HFFc6 (cell line): ENCODE measurements around the gene GALNT11. TPM values are rescaled to one million over a fixed set of nuclear protein-coding genes. Genes with fewer than 3 reads are reported as not detected.

Source experiments
- DNase-seq: peaks from one replicate; pipeline ENCODE4 v3.0.0-alpha.2; 2018
- H3K27ac Mint-ChIP-seq: 2 replicates; pipeline ENCODE4 v1.8.0; 2020; ENCODE audit warnings: mild to moderate bottlenecking, mixed read lengths
- H3K27me3 Mint-ChIP-seq: 2 replicates; pipeline ENCODE4 v1.8.0; 2021; ENCODE audit warnings: mild to moderate bottlenecking, moderate library complexity, mixed read lengths; ENCODE audit not compliant: insufficient read depth
- H3K36me3 Mint-ChIP-seq: 2 replicates; pipeline ENCODE4 v1.8.0; 2021; ENCODE audit warnings: low read depth, mixed read lengths
- H3K4me1 Mint-ChIP-seq: 2 replicates; pipeline ENCODE4 v1.8.0; 2020; ENCODE audit warnings: low read depth, mixed read lengths
- H3K4me3 Mint-ChIP-seq: 2 replicates; pipeline ENCODE4 v1.8.0; 2020; ENCODE audit warnings: mild to moderate bottlenecking, moderate library complexity, mixed read lengths
- H3K9me3 Mint-ChIP-seq: 2 replicates; pipeline ENCODE4 v1.8.0; 2020; ENCODE audit warnings: mild to moderate bottlenecking, mixed read lengths
- CTCF ChIP-seq: fragments of 200-600 bp; sonication (generic); IDR thresholded peaks from 2 replicates; pipeline ENCODE4 v1.5.0; 2021; ENCODE audit warnings: antibody characterized with exemption, mild to moderate bottlenecking
- total RNA-seq, 6 experiments: library from RNA; stranded (reverse); fragmentation: NEBNext Ultra II Directional; extraction: Animal tissue kit (Norgen Biotek cat#: 25700); gene quantifications; 2 replicates in 1 of 6; 3 replicates in 5 of 6; pipeline ENCODE4 v1.2.3, GENCODE V29; 2021

The GALNT11 gene
- total RNA-seq, 6 experiments from 2014 or later, result 21.8 to 27.7 (median 23.6) TPM

- H3K27ac Mint-ChIP-seq, result no peak overlapping the region
- peaks cover 25% of the 10 kb centered on the region for H3K27me3 Mint-ChIP-seq
- no peaks in the 10 kb centered on the region for H3K9me3 Mint-ChIP-seq
- DNase-seq, result no peak
- H3K36me3 Mint-ChIP-seq, result no peaks in the 10 kb centered on the region
- H3K4me3 Mint-ChIP-seq, result no peak overlapping the region
- no peak for TF ChIP-seq CTCF
- no peaks in the 10 kb centered on the region for H3K4me1 Mint-ChIP-seq
Measured at GRCh38 chr7:151987748-151988529, 37.5 kb upstream of the GALNT11 start.

GRCh38 chr7:151992375-151992774 is 33.1 kb upstream of the GALNT11 start:
- Mint-ChIP-seq H3K27me3 (peaks cover 14% of the 10 kb centered on the region), H3K4me3 (no peak overlapping the region), H3K36me3 (no peaks in the 10 kb centered on the region), H3K4me1 (no peaks in the 10 kb centered on the region), H3K27ac (no peak overlapping the region), H3K9me3 (no peaks in the 10 kb centered on the region)
- no peak for TF ChIP-seq CTCF
- DNase-seq, result no peak

GRCh38 chr7:151993977-151994676 is 31.3 kb upstream of the GALNT11 start:
- Mint-ChIP-seq H3K4me3 (no peak overlapping the region), H3K36me3 (no peaks in the 10 kb centered on the region), H3K27me3 (peaks cover 9% of the 10 kb centered on the region), H3K9me3 (no peaks in the 10 kb centered on the region), H3K27ac (no peak overlapping the region), H3K4me1 (no peaks in the 10 kb centered on the region)
- DNase-seq, result no peak
- no peak for TF ChIP-seq CTCF

- no peak for DNase-seq
- TF ChIP-seq CTCF, result no peak
- Mint-ChIP-seq H3K9me3 (no peaks in the 10 kb centered on the region), H3K4me1 (0 out of 2 replicates have a peak, but pooled peaks cover 11% of the 10 kb centered on the region), H3K27me3 (peaks cover 9% of the 10 kb centered on the region), H3K27ac (no peak overlapping the region), H3K36me3 (no peaks in the 10 kb centered on the region), H3K4me3 (no peak overlapping the region)
Measured at GRCh38 chr7:151999424-152000090, 25.9 kb upstream of the GALNT11 start.

GRCh38 chr7:152000191-152000590 is 25.3 kb upstream of the GALNT11 start:
- 0 out of 2 replicates have a peak, but pooled peaks cover 11% of the 10 kb centered on the region for H3K4me1 Mint-ChIP-seq
- H3K4me3 Mint-ChIP-seq, result no peak overlapping the region
- no peak for DNase-seq
- peaks cover 8% of the 10 kb centered on the region for H3K27me3 Mint-ChIP-seq
- no peak overlapping the region for H3K27ac Mint-ChIP-seq
- TF ChIP-seq CTCF, result no peak
- H3K36me3 Mint-ChIP-seq, result no peaks in the 10 kb centered on the region
- H3K9me3 Mint-ChIP-seq, result no peaks in the 10 kb centered on the region
